K562 (cell line): Measurements from ENCODE around the gene KLHL12. TPM values are rescaled to one million over a fixed set of nuclear protein-coding genes. Genes with fewer than 3 reads are reported as not detected.

ENCODE experiments used
- CHD2 ChIP-seq: IDR thresholded peaks from 2 replicates; pipeline ENCODE4 v1.6.1; 2011; ENCODE audit warnings: low read depth, low read length
- ELF1 ChIP-seq: fragments of 200-800 bp; sonication (Bioruptor generic); IDR thresholded peaks from 2 replicates; pipeline ENCODE4 v1.6.1; 2016; ENCODE audit warnings: missing genetic modification characterization, missing compliant biosample characterization
- ETV5 ChIP-seq: sonication (generic); formaldehyde crosslinking; IDR thresholded peaks from 2 replicates; pipeline ENCODE4 v1.4.0; 2020; ENCODE audit warnings: low read depth, mild to moderate bottlenecking, missing genetic modification reagents
- GTF2A2 ChIP-seq: IDR thresholded peaks from 2 replicates; pipeline ENCODE4 v1.6.1; 2016; ENCODE audit warnings: mild to moderate bottlenecking, missing genetic modification characterization, missing compliant biosample characterization
- KDM5B ChIP-seq: fragments of 200-600 bp; sonication (generic); IDR thresholded peaks from 2 replicates; pipeline ENCODE4 v1.6.1; 2012; ENCODE audit warnings: low read depth, mild to moderate bottlenecking, moderate library complexity, low read length, control low read depth, inconsistent platforms; ENCODE audit not compliant: insufficient replicate concordance
- POLR2B ChIP-seq: fragments of 450-650 bp; IDR thresholded peaks from 2 replicates; pipeline ENCODE4 v1.6.1; 2018; ENCODE audit warnings: low read depth; ENCODE audit not compliant: partially characterized antibody
- RUNX1 ChIP-seq: sonication (generic); IDR thresholded peaks from 2 replicates; pipeline ENCODE4 v1.6.1; 2016; ENCODE audit warnings: antibody characterized with exemption, low read depth
- TFAM ChIP-seq: fragments of 250-450 bp; sonication (Bioruptor Pico); conservative IDR thresholded peaks from 2 replicates; pipeline ENCODE4 v1.5.0; 2021; ENCODE audit warnings: mild to moderate bottlenecking, moderate library complexity
- ZBTB8A ChIP-seq: fragments of 450-650 bp; IDR thresholded peaks from 2 replicates; pipeline ENCODE4 v1.6.1; 2018; ENCODE audit warnings: mild to moderate bottlenecking, moderate library complexity; ENCODE audit not compliant: partially characterized antibody
- polyA plus RNA-seq, 8 experiments: library from polyadenylated mRNA; depleted of rRNA in 4 of 8; stranded (reverse) in 5 of 8; unstranded in 3 of 8; fragments of >200 nt; fragmentation: Nextera tagmentation in 2 of 8; fragmentation: Illumina TruSeq in 1 of 8; extraction: Ambion mirVana in 2 of 8; extraction: Trizol in 1 of 8; gene quantifications; 2 replicates each; pipeline versions ENCODE4 v1.2.1 to v1.2.3, GENCODE V29; 2011 to 2014; ENCODE audit warnings: inconsistent platforms in 1 of 8, missing spikeins in 1 of 8
- total RNA-seq, 7 experiments: library from RNA; depleted of rRNA in 6 of 7; stranded (reverse); fragments of >200 nt in 6 of 7; fragmentation: Illumina TruSeq in 2 of 7; extraction: Trizol in 2 of 7; gene quantifications; 2 replicates each; pipeline versions ENCODE4 v1.2.1 to v1.2.3, GENCODE V29; 2011 to 2021; ENCODE audit warnings: low replicate concordance in 1 of 7
- TF ChIP-seq, protein P1 (sequence below): sonication (generic); formaldehyde crosslinking; IDR thresholded peaks from 2 replicates; pipeline ENCODE4 v1.9.0; 2022; ENCODE audit warnings: mild to moderate bottlenecking, missing genetic modification reagents
- TF ChIP-seq, protein P2 (sequence below), 2 experiments: IDR thresholded peaks; 2 replicates each; pipeline ENCODE4 v1.6.1; 2011; ENCODE audit warnings: borderline replicate concordance in 1 of 2, control low read depth in 1 of 2, low read depth in 1 of 2, low read length in 1 of 2, mild to moderate bottlenecking in 1 of 2, mixed read lengths in 1 of 2, moderate library complexity in 1 of 2; ENCODE audit not compliant: insufficient read depth in 1 of 2, insufficient read length in 1 of 2, poor library complexity in 1 of 2, severe bottlenecking in 1 of 2; ENCODE audit errors: extremely low read depth in 1 of 2
- TF ChIP-seq, protein P3 (sequence below), 2 experiments: IDR thresholded peaks; 2 replicates each; pipeline ENCODE4 v1.6.1; 2012; ENCODE audit warnings: improper control_type of control experiment in 2 of 2, low read depth in 2 of 2, low read length in 2 of 2, borderline replicate concordance in 1 of 2
- TF ChIP-seq, protein P4 (sequence below): fragments of 250-450 bp; sonication (Bioruptor Pico); IDR thresholded peaks from 2 replicates; pipeline ENCODE4 v1.4.0; 2020

The KLHL12 gene
- total and polyA plus RNA-seq, 9 of the 15 experiments (the other 6 are each of a cell fraction or from before 2014, with no cell fraction given): 23.1 to 85.1 (median 35.0) TPM

DNA sequence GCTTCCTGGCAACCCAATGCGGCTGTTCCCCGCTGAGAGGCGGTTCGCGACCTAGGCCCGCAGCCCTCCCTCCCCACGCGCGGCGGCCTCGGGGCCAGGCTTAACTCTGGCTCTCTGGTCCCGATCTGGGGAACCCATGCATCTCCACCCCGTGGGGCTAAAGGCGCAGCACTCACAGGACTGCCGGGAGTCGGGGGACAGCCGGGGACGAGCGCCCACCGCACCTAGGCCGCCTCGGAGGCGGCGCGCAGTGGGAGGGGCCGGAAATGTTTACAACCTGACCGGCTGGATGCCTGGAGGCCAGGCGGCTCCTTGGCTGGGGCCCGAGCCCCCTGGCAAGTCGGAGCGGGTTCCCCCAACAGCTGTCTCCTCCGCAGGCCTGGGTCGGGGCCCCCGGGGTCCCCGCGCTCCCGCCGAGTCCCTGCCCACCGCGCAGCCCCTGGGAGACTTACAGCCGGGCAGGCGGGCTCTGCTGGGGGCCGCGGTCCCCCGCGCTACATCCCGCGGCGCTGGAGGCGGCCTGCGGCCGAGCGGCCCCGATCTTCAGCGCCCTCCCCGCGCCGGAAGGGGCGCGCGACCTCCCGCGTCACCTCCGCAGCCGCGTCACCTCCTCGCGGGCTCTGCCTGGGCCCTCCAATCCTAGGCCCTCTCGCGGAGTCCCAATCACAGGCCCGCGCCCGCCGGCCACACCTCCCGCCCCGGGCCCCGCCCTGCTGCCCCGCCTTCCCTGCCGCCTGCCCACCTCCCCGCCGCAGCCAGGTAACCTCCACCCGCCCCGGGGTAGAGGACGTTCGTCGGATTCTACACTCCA lies 30.9 kb upstream of the KLHL12 start, which contains the start of gene ADIPOR1 (continued):
- TF ChIP-seq, protein P1, sequence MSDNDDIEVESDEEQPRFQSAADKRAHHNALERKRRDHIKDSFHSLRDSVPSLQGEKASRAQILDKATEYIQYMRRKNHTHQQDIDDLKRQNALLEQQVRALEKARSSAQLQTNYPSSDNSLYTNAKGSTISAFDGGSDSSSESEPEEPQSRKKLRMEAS (CRISPR knock-in tag): peak; percentile 66
- no peak for TF ChIP-seq TFAM (CRISPR knock-in tag)
- TF ChIP-seq, protein P2, sequence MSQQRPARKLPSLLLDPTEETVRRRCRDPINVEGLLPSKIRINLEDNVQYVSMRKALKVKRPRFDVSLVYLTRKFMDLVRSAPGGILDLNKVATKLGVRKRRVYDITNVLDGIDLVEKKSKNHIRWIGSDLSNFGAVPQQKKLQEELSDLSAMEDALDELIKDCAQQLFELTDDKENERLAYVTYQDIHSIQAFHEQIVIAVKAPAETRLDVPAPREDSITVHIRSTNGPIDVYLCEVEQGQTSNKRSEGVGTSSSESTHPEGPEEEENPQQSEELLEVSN (IDR thresholded peaks at IDR 0.05; ENCODE audit: borderline replicate concordance in 1 of 2, extremely low read depth in 1 of 2, insufficient read depth in 1 of 2, insufficient read length in 1 of 2, low read depth in 1 of 2, low read length in 1 of 2, poor library complexity in 1 of 2, severe bottlenecking in 1 of 2): peak in 1 of 2 experiments; percentile 13
- peak; percentile 72; the same call in 1 of the 2 replicates for TF ChIP-seq ETV5
- TF ChIP-seq ZBTB8A: no peak
- TF ChIP-seq, protein P3, sequence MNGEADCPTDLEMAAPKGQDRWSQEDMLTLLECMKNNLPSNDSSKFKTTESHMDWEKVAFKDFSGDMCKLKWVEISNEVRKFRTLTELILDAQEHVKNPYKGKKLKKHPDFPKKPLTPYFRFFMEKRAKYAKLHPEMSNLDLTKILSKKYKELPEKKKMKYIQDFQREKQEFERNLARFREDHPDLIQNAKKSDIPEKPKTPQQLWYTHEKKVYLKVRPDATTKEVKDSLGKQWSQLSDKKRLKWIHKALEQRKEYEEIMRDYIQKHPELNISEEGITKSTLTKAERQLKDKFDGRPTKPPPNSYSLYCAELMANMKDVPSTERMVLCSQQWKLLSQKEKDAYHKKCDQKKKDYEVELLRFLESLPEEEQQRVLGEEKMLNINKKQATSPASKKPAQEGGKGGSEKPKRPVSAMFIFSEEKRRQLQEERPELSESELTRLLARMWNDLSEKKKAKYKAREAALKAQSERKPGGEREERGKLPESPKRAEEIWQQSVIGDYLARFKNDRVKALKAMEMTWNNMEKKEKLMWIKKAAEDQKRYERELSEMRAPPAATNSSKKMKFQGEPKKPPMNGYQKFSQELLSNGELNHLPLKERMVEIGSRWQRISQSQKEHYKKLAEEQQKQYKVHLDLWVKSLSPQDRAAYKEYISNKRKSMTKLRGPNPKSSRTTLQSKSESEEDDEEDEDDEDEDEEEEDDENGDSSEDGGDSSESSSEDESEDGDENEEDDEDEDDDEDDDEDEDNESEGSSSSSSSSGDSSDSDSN (IDR thresholded peaks at IDR 0.05; ENCODE audit: borderline replicate concordance in 1 of 2, low read depth in 2 of 2, low read length in 2 of 2): peak in 1 of 2 experiments; percentile 47; a peak in 1 of 4 replicates
- no peak; the same call in 1 of the 2 replicates for TF ChIP-seq RUNX1
- TF ChIP-seq GTF2A2: peak; percentile 52; the same call in 1 of the 2 replicates
- TF ChIP-seq POLR2B: no peak
- TF ChIP-seq KDM5B: peak; percentile 87
- TF ChIP-seq, protein P4, sequence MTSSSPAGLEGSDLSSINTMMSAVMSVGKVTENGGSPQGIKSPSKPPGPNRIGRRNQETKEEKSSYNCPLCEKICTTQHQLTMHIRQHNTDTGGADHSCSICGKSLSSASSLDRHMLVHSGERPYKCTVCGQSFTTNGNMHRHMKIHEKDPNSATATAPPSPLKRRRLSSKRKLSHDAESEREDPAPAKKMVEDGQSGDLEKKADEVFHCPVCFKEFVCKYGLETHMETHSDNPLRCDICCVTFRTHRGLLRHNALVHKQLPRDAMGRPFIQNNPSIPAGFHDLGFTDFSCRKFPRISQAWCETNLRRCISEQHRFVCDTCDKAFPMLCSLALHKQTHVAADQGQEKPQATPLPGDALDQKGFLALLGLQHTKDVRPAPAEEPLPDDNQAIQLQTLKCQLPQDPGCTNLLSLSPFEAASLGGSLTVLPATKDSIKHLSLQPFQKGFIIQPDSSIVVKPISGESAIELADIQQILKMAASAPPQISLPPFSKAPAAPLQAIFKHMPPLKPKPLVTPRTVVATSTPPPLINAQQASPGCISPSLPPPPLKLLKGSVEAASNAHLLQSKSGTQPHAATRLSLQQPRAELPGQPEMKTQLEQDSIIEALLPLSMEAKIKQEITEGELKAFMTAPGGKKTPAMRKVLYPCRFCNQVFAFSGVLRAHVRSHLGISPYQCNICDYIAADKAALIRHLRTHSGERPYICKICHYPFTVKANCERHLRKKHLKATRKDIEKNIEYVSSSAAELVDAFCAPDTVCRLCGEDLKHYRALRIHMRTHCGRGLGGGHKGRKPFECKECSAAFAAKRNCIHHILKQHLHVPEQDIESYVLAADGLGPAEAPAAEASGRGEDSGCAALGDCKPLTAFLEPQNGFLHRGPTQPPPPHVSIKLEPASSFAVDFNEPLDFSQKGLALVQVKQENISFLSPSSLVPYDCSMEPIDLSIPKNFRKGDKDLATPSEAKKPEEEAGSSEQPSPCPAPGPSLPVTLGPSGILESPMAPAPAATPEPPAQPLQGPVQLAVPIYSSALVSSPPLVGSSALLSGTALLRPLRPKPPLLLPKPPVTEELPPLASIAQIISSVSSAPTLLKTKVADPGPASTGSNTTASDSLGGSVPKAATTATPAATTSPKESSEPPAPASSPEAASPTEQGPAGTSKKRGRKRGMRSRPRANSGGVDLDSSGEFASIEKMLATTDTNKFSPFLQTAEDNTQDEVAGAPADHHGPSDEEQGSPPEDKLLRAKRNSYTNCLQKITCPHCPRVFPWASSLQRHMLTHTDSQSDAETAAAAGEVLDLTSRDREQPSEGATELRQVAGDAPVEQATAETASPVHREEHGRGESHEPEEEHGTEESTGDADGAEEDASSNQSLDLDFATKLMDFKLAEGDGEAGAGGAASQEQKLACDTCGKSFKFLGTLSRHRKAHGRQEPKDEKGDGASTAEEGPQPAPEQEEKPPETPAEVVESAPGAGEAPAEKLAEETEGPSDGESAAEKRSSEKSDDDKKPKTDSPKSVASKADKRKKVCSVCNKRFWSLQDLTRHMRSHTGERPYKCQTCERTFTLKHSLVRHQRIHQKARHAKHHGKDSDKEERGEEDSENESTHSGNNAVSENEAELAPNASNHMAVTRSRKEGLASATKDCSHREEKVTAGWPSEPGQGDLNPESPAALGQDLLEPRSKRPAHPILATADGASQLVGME (CRISPR knock-in tag): 0 out of 2 replicates have a peak, but pooled peaks have one; percentile 49
- peak; percentile 63; the same call in 1 of the 2 replicates for TF ChIP-seq CHD2
- no peak for TF ChIP-seq ELF1 (tag)
